GM18520 (cell line): ENCODE measurements around the gene SLC18A3.

Source experiments
- ATAC-seq: cut with Tn5 transposase; IDR thresholded peaks from one replicate; pipeline ENCODE4 v1.9.1; 2021; ENCODE audit not compliant: unreplicated experiment

SLC18A3 gene

GRCh38 chr10:49611166-49611815 is 1.2 kb downstream of the SLC18A3 start:
- ATAC-seq: no peak

DNA sequence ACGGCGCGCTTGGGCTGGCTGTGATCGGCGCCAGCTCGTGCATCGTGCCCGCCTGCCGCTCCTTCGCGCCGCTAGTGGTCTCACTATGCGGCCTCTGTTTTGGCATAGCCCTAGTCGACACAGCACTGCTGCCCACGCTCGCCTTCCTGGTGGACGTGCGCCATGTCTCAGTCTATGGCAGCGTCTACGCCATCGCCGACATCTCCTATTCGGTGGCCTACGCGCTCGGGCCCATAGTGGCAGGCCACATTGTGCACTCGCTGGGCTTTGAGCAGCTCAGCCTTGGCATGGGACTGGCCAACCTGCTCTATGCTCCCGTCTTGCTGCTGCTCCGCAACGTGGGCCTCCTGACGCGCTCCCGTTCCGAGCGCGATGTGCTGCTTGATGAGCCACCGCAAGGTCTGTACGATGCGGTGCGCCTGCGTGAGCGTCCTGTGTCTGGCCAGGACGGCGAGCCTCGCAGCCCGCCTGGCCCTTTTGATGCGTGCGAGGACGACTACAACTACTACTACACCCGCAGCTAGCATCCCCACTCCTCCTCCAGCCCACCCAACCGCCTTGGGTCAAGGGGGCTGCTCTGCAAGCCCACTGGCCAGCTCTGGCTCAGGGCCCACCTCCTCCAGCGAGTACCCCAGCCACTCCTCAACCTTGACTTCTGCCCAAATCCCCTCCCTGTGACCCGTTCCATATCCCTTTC is 1.9 kb downstream of the SLC18A3 start:
- no peak for ATAC-seq

DNA sequence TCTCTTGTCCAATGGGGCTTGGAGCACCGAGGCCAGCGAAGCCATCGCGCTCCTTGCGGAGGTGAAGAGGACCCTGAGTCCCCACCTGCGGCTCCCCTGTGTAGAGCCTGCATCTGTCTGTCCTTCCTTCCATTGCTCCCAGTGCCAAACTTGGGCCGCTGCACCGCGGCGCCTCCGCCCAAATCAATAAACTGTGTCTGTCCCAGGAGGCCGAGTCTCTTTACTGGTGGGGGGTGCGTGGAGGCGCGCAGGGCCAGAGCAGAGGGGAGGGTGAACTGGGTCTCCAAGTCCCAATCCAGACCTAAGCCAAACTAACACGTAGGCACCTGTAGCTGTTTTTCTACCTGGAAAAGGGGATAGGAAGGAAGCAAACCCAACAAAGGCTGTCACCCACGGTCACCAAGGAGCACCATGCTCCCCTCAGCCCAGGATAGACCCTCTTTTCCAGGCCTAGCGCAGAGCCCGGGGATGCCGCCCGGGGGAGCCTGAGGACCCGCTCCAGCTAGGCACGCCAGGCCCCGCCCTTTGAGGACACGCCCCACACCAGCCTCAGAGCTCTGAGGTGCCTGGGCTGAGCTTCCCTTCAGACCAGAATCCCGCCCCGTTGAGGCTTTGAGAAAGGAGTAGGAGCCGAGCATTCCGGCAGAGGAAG is 2.5 kb downstream of the SLC18A3 start:
- ATAC-seq: no peak

DNA sequence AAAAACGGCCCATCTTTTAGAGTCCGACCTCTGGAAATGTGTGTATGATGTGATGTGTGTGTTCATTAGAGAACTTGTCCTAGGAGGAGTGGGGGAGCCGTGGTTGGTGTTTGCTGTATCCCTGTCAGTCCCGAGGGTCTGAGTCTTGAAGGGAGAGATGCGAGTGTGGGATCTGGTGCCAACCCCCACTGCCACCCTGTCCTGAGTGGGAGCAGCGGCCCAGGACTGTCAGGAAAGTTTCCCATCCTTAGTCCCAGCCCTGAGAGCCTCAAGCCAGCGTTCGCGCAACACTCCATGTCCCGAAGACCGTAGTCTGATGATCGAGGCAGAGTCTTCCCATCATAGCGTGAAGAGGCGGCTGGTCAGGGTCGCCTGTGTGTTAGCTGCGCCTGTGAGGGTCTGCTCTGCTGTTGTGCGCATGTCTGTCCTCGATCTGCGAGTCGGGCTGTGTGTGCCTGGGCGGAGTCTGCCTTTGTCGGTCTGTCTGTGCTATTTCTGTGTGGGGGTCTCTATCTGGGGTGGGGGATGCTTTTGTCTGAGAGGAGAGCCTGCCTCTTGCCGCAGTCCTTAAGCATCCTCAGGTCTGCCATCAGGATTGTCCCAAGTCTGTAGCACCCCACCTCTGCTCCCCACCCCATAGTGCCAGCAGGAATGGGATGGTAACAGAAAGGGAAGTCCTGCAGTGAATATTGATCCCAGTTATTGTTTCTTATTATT is 3.2 kb downstream of the SLC18A3 start:
- no peak for ATAC-seq

DNA sequence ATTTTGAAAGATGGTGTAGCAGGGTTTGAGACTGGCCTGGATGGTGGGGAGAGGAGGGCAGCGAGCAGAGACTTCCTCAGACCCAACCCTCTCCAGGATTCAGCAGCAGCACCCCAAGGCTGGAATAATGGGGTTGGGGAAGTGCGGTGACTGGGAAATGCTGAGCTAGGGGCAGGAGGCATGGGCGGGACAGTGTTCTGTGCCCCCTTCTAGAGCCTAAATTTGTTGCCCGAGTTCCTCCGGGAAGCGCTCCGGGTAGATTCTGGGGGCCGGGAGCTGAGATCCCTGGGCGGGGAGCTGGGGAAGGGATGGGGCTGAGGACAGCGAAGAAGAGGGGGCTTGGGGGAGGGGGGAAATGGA is 3.8 kb downstream of the SLC18A3 start, which contains the start of gene CHAT:
Gene CHAT, plus strand, starts transcription at position 156 of the 360 bp plus-strand sequence. Its CDS starts 153 bp downstream, at position 309.
- ATAC-seq: no peak

- no peak for ATAC-seq
These were observed 4.4 kb downstream of the SLC18A3 start for GRCh38 chr10:49614242-49615198.

DNA sequence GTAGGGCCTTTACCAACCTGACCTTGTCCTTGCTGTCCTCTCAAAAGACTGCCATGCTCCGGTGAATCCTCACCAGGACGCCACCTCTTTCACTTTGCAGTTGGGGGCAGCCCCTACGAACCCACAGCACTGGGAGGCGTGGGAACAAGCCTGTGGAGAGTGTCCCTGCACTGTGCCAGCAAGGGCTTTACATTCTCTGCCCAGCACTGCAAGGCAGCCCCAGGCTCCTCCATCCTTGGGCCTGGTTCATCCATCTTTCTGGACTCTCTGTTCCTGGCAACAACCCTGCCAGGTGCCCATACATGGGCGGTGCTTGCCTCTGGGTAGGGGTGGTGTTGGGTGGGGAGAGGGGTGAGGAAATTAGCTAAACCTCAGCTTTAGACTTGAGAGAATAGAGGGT is 5.1 kb downstream of the SLC18A3 start:
- ATAC-seq: no peak

DNA sequence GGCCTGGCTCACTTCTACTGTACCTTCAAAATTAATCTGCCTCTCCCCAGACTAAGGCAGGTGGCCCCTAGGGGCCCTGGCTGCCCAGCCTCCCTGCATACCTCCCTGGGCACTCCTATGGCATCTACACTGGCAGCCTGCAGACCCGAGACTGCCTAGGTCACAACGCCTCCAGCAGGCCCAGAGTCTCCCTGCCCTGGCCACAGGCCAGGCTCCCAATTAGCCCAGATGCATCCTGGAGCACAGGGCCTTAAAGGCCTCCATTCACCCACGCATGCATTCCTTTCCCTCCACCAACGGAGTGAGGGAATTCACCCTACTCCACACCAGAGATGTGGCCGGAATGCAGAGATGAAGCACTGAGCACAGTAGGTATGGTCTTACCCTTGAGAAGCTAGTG is 5.6 kb downstream of the SLC18A3 start:
- ATAC-seq: no peak

GRCh38 chr10:49616421-49617101 is 6.5 kb downstream of the SLC18A3 start:
- no peak for ATAC-seq

GRCh38 chr10:49617121-49618020 is 7.3 kb downstream of the SLC18A3 start:
- no peak for ATAC-seq

- ATAC-seq: no peak
These were observed 8.7 kb downstream of the SLC18A3 start for GRCh38 chr10:49618821-49619220.

- ATAC-seq: no peak
These were observed 9.5 kb downstream of the SLC18A3 start for GRCh38 chr10:49619613-49620012.

DNA sequence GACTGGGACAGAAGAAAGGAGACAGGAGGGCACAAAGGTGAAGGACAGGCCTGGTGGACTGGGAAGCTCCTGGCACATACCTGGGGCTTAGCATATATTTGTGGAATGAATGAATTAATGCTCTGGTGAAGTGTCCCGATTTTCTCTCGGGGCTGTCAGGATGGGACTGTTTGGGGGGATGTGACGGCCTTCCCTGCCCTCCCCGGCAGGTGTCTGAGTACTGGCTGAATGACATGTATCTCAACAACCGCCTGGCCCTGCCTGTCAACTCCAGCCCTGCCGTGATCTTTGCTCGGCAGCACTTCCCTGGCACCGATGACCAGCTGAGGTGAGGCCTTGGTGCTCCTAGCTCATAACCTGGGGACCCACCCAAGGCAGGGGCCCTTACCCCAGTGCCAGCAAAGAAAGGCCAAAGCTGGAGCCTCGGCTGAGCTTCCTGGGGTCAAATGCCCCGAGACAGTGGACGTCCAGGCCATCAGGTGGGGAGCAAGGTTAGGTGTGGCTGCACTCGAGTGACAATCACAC is 10.2 kb downstream of the SLC18A3 start:
- ATAC-seq: no peak

DNA sequence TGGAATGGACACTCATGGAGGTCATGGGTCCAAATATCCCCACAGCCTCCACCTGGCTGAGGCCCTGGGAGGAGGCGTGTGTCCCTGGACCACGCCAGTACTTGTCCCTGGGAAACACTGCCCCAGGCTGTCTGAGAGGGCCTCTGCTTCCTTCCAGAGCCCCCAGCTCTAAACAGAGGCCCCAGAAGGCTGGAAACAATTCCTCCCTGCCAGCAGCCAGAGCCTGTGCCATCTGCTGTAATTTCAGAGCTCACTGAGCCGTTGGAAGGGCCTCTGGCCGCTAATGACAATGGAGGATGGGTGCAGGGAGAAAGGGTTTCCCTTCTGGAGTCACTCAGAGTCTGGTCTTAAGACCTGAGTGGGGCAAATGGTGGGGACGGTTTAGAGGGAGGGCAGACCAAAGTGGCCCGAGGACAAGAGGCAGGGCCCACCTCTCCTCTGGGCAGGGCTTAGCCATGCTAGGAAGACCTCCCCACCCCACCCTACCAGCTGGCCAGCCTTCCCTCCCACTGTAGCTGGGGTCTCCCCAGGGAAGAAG is 10.8 kb downstream of the SLC18A3 start:
- no peak for ATAC-seq

DNA sequence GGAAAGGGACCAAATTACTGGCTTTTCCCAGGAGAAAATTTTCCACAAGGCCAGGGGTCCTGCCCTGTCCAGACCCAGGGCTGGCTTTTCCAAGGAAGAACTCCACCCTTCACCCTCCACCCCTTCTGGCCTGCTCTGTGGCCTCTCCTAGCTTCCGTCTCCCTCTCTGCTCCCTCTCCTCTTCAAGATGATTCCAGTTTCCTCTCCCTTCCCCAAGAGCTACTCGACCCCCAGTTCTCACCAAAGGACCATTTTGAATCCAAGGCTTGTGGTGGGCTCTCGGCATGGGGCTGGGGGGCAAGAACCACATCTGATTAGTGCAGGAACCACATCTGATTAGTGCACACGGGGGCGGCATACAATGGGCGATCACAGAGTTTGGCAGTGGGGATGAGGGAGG is 11.5 kb downstream of the SLC18A3 start:
- no peak for ATAC-seq

DNA sequence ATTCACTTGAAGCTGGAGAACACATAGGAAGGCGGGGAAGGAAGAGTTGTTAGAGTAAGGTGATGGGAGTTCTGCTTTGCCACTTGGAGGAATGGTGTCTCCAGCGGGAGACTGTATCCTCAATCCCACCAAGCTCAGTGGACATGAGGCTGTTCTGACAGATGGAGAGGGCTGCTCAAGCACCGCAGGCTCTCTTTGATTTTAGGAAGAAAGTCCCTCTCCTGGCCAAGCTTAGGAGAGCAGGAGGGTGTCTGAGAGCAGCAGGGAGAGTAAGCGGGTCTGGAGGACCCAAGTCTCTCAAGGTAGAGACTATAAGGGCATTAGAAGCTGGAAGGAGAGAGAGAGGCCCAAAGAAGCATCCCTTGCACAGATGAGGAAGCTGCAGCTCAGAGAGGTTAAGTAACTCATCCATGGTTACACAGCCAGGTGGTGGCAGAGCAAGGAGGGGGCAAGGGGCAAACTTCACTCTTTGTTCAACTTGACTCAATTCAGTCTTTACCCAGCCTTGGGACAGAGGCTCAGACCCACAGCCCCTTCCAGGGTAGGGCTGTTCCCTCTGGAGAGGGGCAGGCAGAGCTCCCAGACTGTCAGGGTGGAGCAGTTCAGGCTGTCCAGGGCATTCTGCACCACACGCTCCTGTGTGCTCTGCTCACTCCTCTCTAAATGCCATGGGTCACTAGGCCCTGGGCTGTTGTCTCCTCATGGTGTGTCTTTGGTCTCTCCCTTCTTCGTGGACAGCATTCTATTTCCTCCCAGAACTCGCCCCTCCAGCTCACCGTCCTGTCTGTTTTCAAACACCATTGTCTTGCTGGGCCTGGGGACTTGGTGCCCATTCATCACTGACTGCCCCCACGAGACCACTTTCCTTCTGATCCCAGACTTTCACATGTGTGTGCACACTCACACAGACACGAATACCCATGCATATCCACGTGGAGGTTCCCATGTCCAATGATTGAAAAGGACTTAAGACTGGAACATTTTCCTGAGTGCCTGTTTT is 12.6 kb downstream of the SLC18A3 start:
- no peak for ATAC-seq

DNA sequence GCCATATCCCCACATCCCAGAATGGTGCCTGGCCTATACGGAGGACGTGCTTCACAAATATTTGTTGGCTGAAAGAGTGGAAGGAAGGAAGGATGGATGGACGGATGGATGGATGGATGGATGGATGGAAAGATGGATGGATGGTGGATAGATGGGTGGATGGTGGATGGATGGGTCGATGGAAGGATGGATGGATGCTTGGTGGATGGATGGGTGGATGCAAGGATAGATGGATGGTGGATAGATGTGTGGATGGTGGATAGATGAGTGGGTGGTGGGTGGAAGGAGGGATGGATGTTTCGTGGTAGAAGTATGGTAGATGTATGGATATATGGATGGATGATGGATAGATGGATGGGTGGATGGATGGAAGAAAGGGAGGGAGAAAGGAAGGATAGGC is 14.5 kb downstream of the SLC18A3 start:
- no peak for ATAC-seq
